ENCODE results near the gene NPHP4.

The NPHP4 gene

GRCh38 chr1:5992026-5992813 lies at the start of gene NPHP4:
Gene NPHP4 (minus strand): TSS chr1:5992425. CDS start chr1:5986289, 6,136 bp downstream.
- TF ChIP-seq CTCF (IDR thresholded peaks at IDR 0.05; ENCODE audit: borderline replicate concordance, control extremely low read depth, extremely low read depth, insufficient read depth, missing control alignments), result no peak
- peak; percentile 100 for DNase-seq (ENCODE audit: low spot score)
- in situ Hi-C loops (cut with MboI; ENCODE audit: low sequenced_read_pairs, unreplicated experiment), result no loop called here

- peak; percentile 73 for DNase-seq (ENCODE audit: low spot score)
- peak; percentile 57 for TF ChIP-seq CTCF (IDR thresholded peaks at IDR 0.05; ENCODE audit: borderline replicate concordance, control extremely low read depth, extremely low read depth, insufficient read depth, missing control alignments)
- in situ Hi-C loops (cut with MboI; ENCODE audit: low sequenced_read_pairs, unreplicated experiment), result no loop called here
These were observed 49.3 kb upstream of the NPHP4 start for GRCh38 chr1:6041432-6042062.

DNA sequence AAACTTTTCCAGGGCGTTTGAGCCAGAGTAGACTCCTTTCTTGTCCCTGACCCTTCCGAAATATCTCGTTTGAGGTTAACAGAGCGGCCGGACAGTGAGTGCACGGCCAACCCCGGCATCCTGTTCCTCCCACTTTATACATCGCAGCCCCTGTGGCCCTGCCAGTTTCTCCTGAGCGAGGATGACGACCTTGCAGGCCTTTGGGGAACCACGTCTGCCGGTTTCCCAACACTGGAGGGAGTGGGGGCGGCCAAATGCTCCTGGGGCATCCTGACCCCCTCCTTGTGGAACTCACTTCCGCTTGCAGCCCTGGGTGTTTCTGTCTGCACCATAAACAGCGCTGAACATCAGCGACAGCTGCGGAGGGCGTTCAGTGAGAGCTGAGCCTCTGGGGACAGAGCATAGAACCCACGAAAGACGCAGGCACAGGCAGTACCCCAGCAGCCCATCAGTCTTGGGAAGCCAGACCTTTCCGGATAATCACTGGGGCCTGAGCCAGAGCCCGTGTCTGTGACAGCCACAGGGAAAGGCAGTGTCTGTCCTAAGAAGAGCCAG lies 48.7 kb upstream of the NPHP4 start:
- in situ Hi-C loops (cut with MboI; ENCODE audit: low sequenced_read_pairs, unreplicated experiment), result no loop called here
- no peak for DNase-seq (ENCODE audit: low spot score)
- TF ChIP-seq CTCF (IDR thresholded peaks at IDR 0.05; ENCODE audit: borderline replicate concordance, control extremely low read depth, extremely low read depth, insufficient read depth, missing control alignments), result no peak

DNA sequence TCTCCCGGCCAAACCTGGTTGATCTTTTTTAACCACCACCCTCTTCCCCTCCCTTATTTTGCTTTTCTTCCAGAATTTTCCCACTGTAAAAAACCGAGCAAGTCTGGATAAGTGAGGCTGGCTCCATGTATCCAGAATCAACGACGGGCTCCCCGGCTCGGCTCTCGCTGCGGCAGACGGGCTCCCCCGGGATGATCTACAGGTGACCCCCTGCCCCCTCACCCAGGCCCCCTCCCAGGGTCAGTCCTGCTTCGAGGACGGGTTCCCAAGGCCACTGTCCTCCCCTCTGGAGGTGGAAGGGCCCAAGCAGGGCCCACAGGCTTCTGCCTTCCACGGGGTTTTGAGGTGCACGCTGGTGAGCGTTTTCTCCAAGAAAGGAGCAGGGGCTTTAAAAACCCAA lies 48.2 kb upstream of the NPHP4 start:
- TF ChIP-seq CTCF (IDR thresholded peaks at IDR 0.05; ENCODE audit: borderline replicate concordance, control extremely low read depth, extremely low read depth, insufficient read depth, missing control alignments), result no peak
- in situ Hi-C loops (cut with MboI; ENCODE audit: low sequenced_read_pairs, unreplicated experiment), result no loop called here
- no peak for DNase-seq (ENCODE audit: low spot score)

- DNase-seq (ENCODE audit: low spot score), result no peak
- TF ChIP-seq CTCF (IDR thresholded peaks at IDR 0.05; ENCODE audit: borderline replicate concordance, control extremely low read depth, extremely low read depth, insufficient read depth, missing control alignments), result no peak
- in situ Hi-C loops (cut with MboI; ENCODE audit: low sequenced_read_pairs, unreplicated experiment), result no loop called here
These were observed 46.8 kb upstream of the NPHP4 start for GRCh38 chr1:6039031-6039430.

DNA sequence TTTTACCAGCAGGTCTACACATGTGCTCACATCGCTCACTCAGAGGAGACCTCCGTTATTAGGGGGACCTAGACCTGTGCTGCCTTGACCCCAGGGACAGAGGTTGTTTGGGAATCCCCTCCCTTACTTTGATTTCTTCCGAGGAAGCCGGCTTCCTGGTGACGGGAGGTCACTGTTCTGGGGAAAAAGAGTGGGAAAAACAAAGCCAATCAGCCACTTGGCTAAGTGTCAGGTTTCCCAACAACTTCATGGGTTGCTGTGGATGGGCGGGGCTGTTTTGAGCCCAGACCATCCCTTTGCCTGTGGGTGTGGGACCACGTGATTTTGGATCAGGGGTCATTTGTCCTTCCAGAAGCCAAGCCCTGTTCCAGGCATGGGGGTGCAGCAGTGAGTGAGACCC lies 46.4 kb upstream of the NPHP4 start:
- in situ Hi-C loops (cut with MboI; ENCODE audit: low sequenced_read_pairs, unreplicated experiment), result no loop called here
- no peak for DNase-seq (ENCODE audit: low spot score)
- no peak for TF ChIP-seq CTCF (IDR thresholded peaks at IDR 0.05; ENCODE audit: borderline replicate concordance, control extremely low read depth, extremely low read depth, insufficient read depth, missing control alignments)
